CD4-positive, alpha-beta T cell (primary cell): ENCODE data around the gene USP47. TPM values are rescaled to one million over a fixed set of nuclear protein-coding genes. Genes with fewer than 3 reads are reported as not detected.

Experiments
- ATAC-seq: fragments of 200-7000 bp; cut with Tn5 transposase; one replicate; pipeline ENCODE4 v1.10.0; 2022; ENCODE audit warnings: mild to moderate bottlenecking; ENCODE audit not compliant: poor library complexity
- CTCF ChIA-PET: fragments of 350-600 bp; sonication (Branson Sonifier 250); formaldehyde crosslinking; loops from one replicate; lab custom pipeline; 2021; ENCODE audit warnings: antibody characterized with exemption, inconsistent platforms; lab: Charles Lee
- POLR2A ChIA-PET: fragments of 350-600 bp; sonication (Branson Sonifier 250); formaldehyde crosslinking; loops from one replicate; lab custom pipeline; 2021; ENCODE audit warnings: antibody characterized with exemption, inconsistent platforms; lab: Charles Lee
- DNase-seq, 14 experiments: peaks; one replicate each; pipeline ENCODE4 v3.0.0-alpha.2; 2013 to 2020; ENCODE audit warnings: mixed read lengths in 2 of 14
- H3K27ac ChIP-seq, 2 donors: one replicate each; pipeline versions ENCODE4 v1.5.1 to v1.7.0; 2013; ENCODE audit warnings: low read length in 2 of 2, low read depth in 1 of 2, mild to moderate bottlenecking in 1 of 2
- H3K27me3 ChIP-seq, 2 experiments: 1 replicate in 1 of 2; 2 replicates in 1 of 2; pipeline versions ENCODE4 v1.6.1 to v1.7.0; 2013; ENCODE audit warnings: low read length in 2 of 2, control low read depth in 1 of 2, mild to moderate bottlenecking in 1 of 2, moderate library complexity in 1 of 2; ENCODE audit not compliant: insufficient read depth in 2 of 2, control insufficient read depth in 1 of 2
- H3K36me3 ChIP-seq: one replicate; pipeline ENCODE4 v1.6.1; 2013; ENCODE audit warnings: low read length, control low read depth; ENCODE audit not compliant: insufficient read depth
- H3K4me1 ChIP-seq: one replicate; pipeline ENCODE4 v1.6.1; 2013; ENCODE audit warnings: low read length, control low read depth; ENCODE audit not compliant: insufficient read depth
- H3K4me3 ChIP-seq: one replicate; pipeline ENCODE4 v1.5.1; 2013; ENCODE audit warnings: mild to moderate bottlenecking, low read length, moderate library complexity
- H3K9me3 ChIP-seq, 2 experiments: 1 replicate in 1 of 2; 2 replicates in 1 of 2; pipeline versions ENCODE4 v1.6.1 to v1.7.0; 2013; ENCODE audit warnings: low read length in 2 of 2, mild to moderate bottlenecking in 2 of 2, control low read depth in 1 of 2, moderate library complexity in 1 of 2; ENCODE audit not compliant: control insufficient read depth in 1 of 2, insufficient read depth in 1 of 2
- H3K27ac Mint-ChIP-seq: one replicate; pipeline ENCODE4 v1.8.0; 2020; ENCODE audit warnings: mixed read lengths
- H3K27me3 Mint-ChIP-seq: one replicate; pipeline ENCODE4 v1.8.0; 2021; ENCODE audit warnings: mixed read lengths
- H3K36me3 Mint-ChIP-seq: one replicate; pipeline ENCODE4 v1.8.0; 2021; ENCODE audit warnings: low read depth, mixed read lengths
- H3K4me1 Mint-ChIP-seq: one replicate; pipeline ENCODE4 v1.8.0; 2021; ENCODE audit warnings: low read depth, mixed read lengths
- H3K4me3 Mint-ChIP-seq: one replicate; pipeline ENCODE4 v1.8.0; 2020; ENCODE audit warnings: mild to moderate bottlenecking, mixed read lengths
- H3K9me3 Mint-ChIP-seq: one replicate; pipeline ENCODE4 v1.8.0; 2020; ENCODE audit warnings: mixed read lengths
- CTCF ChIP-seq: fragments of 200-600 bp; IDR thresholded peaks from one replicate; pipeline ENCODE4 v1.8.0; 2022; ENCODE audit warnings: antibody characterized with exemption, mild to moderate bottlenecking
- intact Hi-C, 2 experiments: fragments of 100-400 bp; cut with DNase I in 1 of 2; cut with micrococcal nuclease in 1 of 2; formaldehyde crosslinking; loops; one replicate each; pipeline versions ENCODE4 v1.15.1 to v1.9.0; 2023 to 2025; cut with DNase I, micrococcal nuclease
- total RNA-seq, 174 experiments: library from RNA in 2 of 174; stranded (reverse) in 2 of 174; gene quantifications; one replicate each; pipeline ENCODE4 v1.2.3 and lab custom pipeline; 2021 to 2026

Gene USP47
- total RNA-seq, 2 experiments from 2014 or later, result 97.0 to 100 TPM

DNA sequence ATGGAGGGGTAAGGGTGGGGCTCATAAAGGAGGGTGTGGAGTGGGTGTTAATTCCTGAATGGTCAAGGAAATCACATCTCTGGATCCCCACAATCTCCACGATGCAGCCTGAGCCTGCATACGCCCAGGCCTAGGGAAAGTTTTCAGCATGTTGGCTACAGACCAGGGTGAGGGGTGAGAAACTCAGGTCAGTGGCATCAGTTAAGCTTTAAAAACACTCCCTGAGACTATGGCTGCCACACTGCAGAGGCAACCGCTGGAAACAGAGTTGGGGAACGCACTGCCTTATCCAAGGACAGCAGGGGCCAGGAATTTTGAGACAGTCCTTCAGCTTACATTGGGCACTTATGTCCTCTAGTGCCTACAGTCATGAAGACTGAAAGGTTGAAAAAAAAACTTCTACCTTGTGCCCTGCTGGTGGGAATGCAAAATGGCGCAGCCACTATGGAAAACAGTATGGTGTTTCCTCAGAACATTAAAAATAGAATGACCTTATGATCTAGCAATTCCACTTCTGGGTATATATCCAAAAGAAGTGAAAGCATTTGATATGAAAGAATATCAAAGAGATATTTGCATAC, 147.0 kb downstream of the USP47 start:
- no peaks in the 10 kb centered on the region for H3K27me3 ChIP-seq
- Mint-ChIP-seq H3K27me3 (peaks cover 5% of the 10 kb centered on the region), H3K4me1 (no peaks in the 10 kb centered on the region), H3K9me3 (no peaks in the 10 kb centered on the region), H3K36me3 (no peaks in the 10 kb centered on the region), H3K4me3 (no peak overlapping the region), H3K27ac (no peak overlapping the region)
- H3K9me3 ChIP-seq, result no peaks in the 10 kb centered on the region
- H3K4me1 ChIP-seq, result no peaks in the 10 kb centered on the region
- no peak for TF ChIP-seq CTCF
- CTCF ChIA-PET, result no interaction called here
- POLR2A ChIA-PET, result no interaction called here
- no peak for ATAC-seq
- no peak overlapping the region for H3K4me3 ChIP-seq
- H3K36me3 ChIP-seq, result no peaks in the 10 kb centered on the region
- DNase-seq, result no peak
- H3K27ac ChIP-seq, result no peak overlapping the region
- intact Hi-C loops, result no loop called here

- TF ChIP-seq CTCF, result no peak
- Histone ChIP-seq H3K27me3 (no peaks in the 10 kb centered on the region), H3K4me1 (no peaks in the 10 kb centered on the region), H3K9me3 (no peaks in the 10 kb centered on the region), H3K4me3 (no peak overlapping the region), H3K27ac (no peak overlapping the region), H3K36me3 (no peaks in the 10 kb centered on the region)
- ChIA-PET CTCF (no interaction called here), POLR2A (no interaction called here)
- Mint-ChIP-seq H3K27me3 (peaks cover 8% of the 10 kb centered on the region), H3K36me3 (no peaks in the 10 kb centered on the region), H3K4me1 (no peaks in the 10 kb centered on the region), H3K4me3 (no peak overlapping the region), H3K9me3 (no peaks in the 10 kb centered on the region), H3K27ac (no peak overlapping the region)
- ATAC-seq, result no peak
- no peak for DNase-seq
- intact Hi-C loops, result no loop called here
Observed at GRCh38 chr11:11989774-11990744, 148.3 kb downstream of the USP47 start.

DNA sequence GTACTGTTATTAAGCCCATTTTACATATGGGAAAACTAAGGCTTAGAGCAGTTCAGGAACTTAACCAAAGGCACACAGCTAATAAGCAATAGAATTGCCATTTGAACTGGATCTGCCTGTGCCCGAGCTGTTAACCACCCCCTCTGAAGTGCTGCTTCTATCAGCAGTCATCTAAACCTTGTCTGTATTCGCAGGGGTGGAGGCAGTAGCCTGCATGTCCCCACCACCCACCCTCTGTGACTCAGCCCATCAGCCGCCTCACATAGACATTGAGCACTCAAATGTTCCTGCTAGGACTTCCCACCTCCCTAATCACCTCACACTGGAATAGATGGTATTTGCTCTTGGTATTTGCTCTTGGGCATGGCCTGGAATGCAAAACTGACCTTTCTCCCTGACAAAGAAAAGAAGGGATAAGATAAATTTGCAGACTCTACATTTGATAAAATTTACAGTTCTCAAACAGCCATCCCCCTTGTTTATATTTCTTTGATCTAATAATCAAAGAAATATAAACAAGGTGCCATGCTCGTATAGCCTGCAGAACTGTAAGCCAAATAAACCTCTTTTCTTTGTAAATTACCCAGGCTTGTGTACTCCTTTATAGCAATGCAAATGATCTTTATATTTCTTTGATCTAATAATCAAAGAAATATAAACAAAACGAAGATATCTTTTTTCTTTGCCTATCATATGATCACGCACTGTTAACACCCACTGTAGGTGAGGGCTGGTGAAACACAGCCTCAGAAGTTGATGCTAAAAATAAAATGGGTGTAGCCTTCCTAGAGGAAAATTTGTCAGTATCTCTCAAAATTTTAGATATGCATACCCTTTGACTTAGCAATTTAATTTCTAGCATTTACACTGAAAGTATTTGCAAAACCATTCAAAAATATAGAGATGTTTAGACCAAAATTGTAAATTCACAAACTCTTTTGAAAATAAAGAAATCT, 150.8 kb downstream of the USP47 start:
- no peak for TF ChIP-seq CTCF
- H3K9me3 ChIP-seq, result no peaks in the 10 kb centered on the region
- peaks cover 31% of the 10 kb centered on the region for H3K27me3 Mint-ChIP-seq
- no peak for ATAC-seq
- H3K4me1 Mint-ChIP-seq, result no peaks in the 10 kb centered on the region
- no peaks in the 10 kb centered on the region for H3K27me3 ChIP-seq
- H3K4me1 ChIP-seq, result no peaks in the 10 kb centered on the region
- H3K9me3 Mint-ChIP-seq, result no peaks in the 10 kb centered on the region
- H3K36me3 Mint-ChIP-seq, result no peaks in the 10 kb centered on the region
- no peak overlapping the region for H3K27ac ChIP-seq
- H3K4me3 Mint-ChIP-seq, result no peak overlapping the region
- H3K36me3 ChIP-seq, result no peaks in the 10 kb centered on the region
- ChIA-PET CTCF (no interaction called here), POLR2A (no interaction called here)
- intact Hi-C loops, result no loop called here
- H3K27ac Mint-ChIP-seq, result no peak overlapping the region
- DNase-seq, result no peak
- H3K4me3 ChIP-seq, result no peak overlapping the region
